Epithelial cell of proximal tubule (primary cell): Measurements from ENCODE around the gene FAM149B1. TPM values are rescaled to one million over a fixed set of nuclear protein-coding genes. Genes with fewer than 3 reads are reported as not detected.

Experiments
- DNase-seq: peaks from one replicate; pipeline ENCODE4 v3.0.0-alpha.2; 2011; ENCODE audit warnings: low read depth
- H3K4me3 ChIP-seq: 2 replicates; pipeline ENCODE4 v1.5.1; 2011; ENCODE audit warnings: low read depth, mild to moderate bottlenecking, low read length
- total RNA-seq: library from RNA; depleted of rRNA; stranded (reverse); fragments of >200 nt; gene quantifications from 2 replicates; pipeline ENCODE4 v1.2.3, GENCODE V29; 2015
- TF ChIP-seq, protein P1 (sequence below): conservative IDR thresholded peaks from 2 replicates; pipeline ENCODE4 v1.5.1; 2012; ENCODE audit warnings: low read depth, mild to moderate bottlenecking, low read length

Gene FAM149B1
- total RNA-seq, 1 donor from 2014 or later, result 8.4 TPM

DNA sequence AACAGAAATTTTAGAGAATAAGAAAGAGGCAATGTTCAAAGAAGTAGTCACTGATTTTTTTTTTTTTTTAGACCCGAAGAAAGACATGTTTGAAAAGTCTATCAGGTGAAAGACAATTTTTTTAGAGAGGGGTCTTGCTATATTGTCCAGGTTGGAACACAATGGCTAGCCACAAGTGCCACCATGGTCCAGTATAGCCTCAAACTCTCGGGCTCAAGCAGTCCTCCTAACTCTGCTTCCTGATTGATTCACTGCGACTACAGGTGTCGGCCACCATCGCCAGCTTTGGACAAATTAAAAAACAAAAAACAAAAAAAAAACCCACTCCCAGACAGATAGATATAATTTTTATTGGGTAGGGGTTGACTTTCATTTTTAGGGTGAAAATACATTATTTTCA is 22.3 kb downstream of the FAM149B1 start:
- no peak for DNase-seq
- TF ChIP-seq, protein P1, sequence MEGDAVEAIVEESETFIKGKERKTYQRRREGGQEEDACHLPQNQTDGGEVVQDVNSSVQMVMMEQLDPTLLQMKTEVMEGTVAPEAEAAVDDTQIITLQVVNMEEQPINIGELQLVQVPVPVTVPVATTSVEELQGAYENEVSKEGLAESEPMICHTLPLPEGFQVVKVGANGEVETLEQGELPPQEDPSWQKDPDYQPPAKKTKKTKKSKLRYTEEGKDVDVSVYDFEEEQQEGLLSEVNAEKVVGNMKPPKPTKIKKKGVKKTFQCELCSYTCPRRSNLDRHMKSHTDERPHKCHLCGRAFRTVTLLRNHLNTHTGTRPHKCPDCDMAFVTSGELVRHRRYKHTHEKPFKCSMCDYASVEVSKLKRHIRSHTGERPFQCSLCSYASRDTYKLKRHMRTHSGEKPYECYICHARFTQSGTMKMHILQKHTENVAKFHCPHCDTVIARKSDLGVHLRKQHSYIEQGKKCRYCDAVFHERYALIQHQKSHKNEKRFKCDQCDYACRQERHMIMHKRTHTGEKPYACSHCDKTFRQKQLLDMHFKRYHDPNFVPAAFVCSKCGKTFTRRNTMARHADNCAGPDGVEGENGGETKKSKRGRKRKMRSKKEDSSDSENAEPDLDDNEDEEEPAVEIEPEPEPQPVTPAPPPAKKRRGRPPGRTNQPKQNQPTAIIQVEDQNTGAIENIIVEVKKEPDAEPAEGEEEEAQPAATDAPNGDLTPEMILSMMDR, result no peak
- no peak overlapping the region for H3K4me3 ChIP-seq

DNA sequence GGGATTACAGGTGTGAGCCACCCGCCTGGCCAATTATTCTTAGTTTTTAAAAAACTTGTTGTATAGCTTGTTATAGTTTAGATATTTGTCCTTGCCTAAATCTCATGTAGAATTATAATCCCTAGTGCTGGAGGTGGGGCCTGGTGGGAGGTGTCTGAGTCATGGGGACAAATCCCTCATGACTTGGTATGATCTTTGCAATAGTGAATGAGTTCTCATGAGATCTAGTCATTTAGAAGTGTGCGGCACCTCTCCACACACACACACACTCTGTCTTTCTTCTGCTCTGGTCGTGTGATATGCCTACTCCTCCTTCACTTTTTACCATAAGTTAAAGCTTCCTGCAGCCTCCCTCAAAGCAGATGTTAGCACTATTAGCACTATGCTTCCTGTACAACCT is 37.2 kb downstream of the FAM149B1 start:
- no peak for DNase-seq
- H3K4me3 ChIP-seq, result no peak overlapping the region
- TF ChIP-seq, protein P1, result no peak

DNA sequence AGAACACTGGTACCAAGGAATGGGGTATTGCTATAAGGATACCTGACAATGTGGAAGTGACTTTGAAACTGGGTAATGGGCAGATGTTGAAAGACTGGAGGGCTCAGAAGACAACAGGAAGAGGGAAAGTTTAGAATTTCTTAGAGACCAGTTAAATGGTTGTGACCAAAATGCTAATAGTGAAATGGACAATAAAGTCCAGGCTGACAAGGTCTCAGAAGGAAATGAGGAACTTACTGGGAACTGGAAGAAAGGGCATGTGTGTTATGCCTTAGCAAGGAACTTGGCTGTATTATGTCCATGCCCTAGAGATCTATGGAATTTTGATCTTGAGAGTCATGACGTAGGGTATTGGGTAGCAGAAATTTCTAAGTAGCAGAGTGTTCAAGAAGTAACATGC is 38.0 kb downstream of the FAM149B1 start:
- TF ChIP-seq, protein P1, result no peak
- no peak for DNase-seq
- H3K4me3 ChIP-seq, result no peak overlapping the region

DNA sequence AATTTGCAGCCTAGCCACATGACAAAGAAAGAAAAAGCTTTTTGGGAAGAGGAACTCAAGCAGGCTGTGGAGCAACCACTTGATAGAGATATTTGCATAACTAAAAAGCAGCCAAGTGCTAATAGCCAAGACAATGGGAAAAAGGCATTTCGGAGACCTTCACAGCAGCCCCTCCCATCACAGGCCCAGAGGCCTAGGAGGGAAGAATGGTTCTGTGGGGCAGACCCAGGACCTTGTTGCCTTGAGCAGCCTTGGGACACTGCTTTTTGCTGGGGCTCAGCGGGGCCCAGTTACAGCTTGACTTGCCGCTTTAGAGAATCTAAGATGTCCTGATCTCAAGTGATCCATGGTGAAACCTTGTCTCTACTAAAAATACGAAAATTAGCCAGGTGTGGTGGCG is 38.5 kb downstream of the FAM149B1 start:
- TF ChIP-seq, protein P1, result no peak
- no peak overlapping the region for H3K4me3 ChIP-seq
- no peak for DNase-seq

DNA sequence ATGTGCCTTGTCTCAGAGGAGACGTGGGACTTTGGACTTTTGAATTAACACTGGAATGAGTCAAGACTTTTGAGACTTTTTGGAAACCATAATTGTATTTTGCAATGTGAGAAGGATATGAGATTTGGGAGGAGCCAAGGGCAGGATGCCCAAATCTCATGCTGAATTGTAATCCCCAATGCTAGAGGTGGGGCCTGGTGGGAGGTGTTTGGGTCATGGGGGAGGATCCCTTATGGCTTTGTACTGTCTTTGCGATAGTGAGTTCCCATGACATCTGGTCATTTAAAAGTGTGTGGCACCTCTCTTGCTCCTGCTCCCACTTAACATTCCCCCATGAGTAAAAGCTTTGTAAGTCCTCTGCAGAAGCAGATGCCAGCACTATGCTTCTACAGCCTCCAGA is 40.0 kb downstream of the FAM149B1 start:
- TF ChIP-seq, protein P1, result no peak
- H3K4me3 ChIP-seq, result no peak overlapping the region
- no peak for DNase-seq

DNA sequence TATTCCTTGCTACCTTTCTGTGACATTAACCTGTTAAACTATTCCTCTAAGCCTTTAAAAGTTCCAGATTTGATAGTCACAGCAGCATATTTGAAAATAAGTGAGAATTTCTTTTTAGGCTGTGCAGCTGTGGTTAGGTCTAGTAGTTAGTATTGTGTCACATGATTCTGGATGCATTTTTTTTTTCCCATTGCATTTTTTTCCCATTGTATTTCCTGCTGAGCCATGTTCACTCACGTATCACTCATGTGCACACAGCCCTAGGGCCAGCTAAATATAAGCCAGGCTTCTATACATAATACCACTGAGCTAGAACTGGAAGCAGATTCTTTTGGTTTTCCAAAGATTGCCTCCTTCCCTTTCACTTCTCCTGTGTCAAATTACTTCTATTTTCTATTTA is 41.8 kb downstream of the FAM149B1 start:
- H3K4me3 ChIP-seq, result no peak overlapping the region
- DNase-seq, result peak; percentile 50
- TF ChIP-seq, protein P1, result no peak

DNA sequence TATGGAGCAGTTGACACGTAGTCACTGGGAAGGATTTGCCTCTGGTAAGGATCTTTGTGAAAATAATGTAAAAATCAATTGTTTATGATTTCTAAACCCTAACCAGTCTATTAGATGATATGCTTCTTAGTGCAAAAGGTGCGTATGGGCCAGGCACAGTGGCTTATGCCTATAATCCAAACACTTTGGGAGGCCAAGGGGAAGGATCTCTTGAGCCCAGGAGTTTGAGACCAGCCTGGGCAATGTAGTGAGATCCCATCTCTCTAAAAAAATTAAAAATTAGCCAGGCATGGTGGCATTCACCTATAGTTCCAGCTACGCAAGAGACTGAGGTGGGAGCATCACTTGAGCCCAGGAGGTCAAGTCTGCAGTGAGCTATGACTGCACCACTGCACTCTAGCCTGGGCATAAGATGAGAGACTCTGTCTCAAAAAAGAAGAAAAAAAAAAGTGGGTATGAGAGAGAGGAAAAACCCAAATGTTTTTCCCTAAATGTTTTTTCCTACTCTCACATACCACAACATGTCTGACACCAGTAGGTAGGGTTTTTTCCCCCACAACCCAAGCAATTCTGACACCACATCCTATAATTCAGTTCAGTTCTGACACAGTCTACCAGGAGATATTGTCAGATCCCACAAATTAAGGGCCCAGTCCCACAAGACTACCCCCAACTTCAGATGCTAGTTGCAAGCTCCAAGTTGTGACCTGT is 42.6 kb downstream of the FAM149B1 start:
- no peak overlapping the region for H3K4me3 ChIP-seq
- DNase-seq, result no peak
- TF ChIP-seq, protein P1, result no peak
